GM23338 (cell line): ENCODE measurements around the gene ADGRD1. TPM values are rescaled to one million over a fixed set of nuclear protein-coding genes. Genes with fewer than 3 reads are reported as not detected.

Experiments used
- ATAC-seq: fragments of 200-7000 bp; cut with Tn5 transposase; 3 replicates; pipeline ENCODE4 v1.9.1; 2020
- DNase-seq: peaks from one replicate; pipeline ENCODE4 v3.0.0-alpha.2; 2015; ENCODE audit warnings: low spot score
- H2AFZ ChIP-seq: fragments of 200-600 bp; sonication (generic); 2 replicates; pipeline ENCODE4 v1.8.0; 2016; ENCODE audit warnings: antibody characterized with exemption, mild to moderate bottlenecking, moderate library complexity
- H3F3A ChIP-seq: fragments of 200-600 bp; sonication (generic); replicated peaks from 2 replicates; pipeline ENCODE4 v1.8.0; 2017; ENCODE audit warnings: antibody characterized with exemption, mixed run types, low read depth
- H3K27ac ChIP-seq: fragments of 200-600 bp; sonication (generic); 2 replicates; pipeline ENCODE4 v1.6.1; 2016; ENCODE audit warnings: low read depth
- H3K27me3 ChIP-seq: fragments of 200-600 bp; sonication (generic); 2 replicates; pipeline ENCODE4 v1.8.0; 2016; ENCODE audit warnings: mild to moderate bottlenecking, mixed run types, moderate library complexity; ENCODE audit not compliant: insufficient read depth
- H3K36me3 ChIP-seq: fragments of 200-600 bp; sonication (generic); 2 replicates; pipeline ENCODE4 v1.8.0; 2016; ENCODE audit warnings: mild to moderate bottlenecking; ENCODE audit not compliant: insufficient read depth
- H3K4me1 ChIP-seq: fragments of 200-600 bp; sonication (generic); 2 replicates; pipeline ENCODE4 v1.8.0; 2016; ENCODE audit warnings: mild to moderate bottlenecking, moderate library complexity; ENCODE audit not compliant: insufficient read depth
- H3K4me2 ChIP-seq: fragments of 200-600 bp; sonication (generic); 2 replicates; pipeline ENCODE4 v1.7.1; 2017; ENCODE audit warnings: mixed run types
- H3K4me3 ChIP-seq: fragments of 200-600 bp; sonication (generic); 2 replicates; pipeline ENCODE4 v1.6.1; 2016; ENCODE audit warnings: mixed run types
- H3K79me2 ChIP-seq: fragments of 200-600 bp; sonication (generic); replicated peaks from 2 replicates; pipeline ENCODE4 v1.8.0; 2017; ENCODE audit warnings: mild to moderate bottlenecking; ENCODE audit not compliant: insufficient read depth
- H3K9me2 ChIP-seq: fragments of 200-600 bp; sonication (generic); 2 replicates; pipeline ENCODE4 v1.8.0; 2017; ENCODE audit not compliant: insufficient read depth
- H4K20me1 ChIP-seq: fragments of 200-600 bp; sonication (generic); replicated peaks from 2 replicates; pipeline ENCODE4 v1.8.0; 2017; ENCODE audit warnings: mild to moderate bottlenecking; ENCODE audit not compliant: insufficient read depth
- H3K27ac Mint-ChIP-seq: 2 replicates; pipeline ENCODE4 v1.8.0; 2020; ENCODE audit warnings: inconsistent platforms, mild to moderate bottlenecking, moderate library complexity, mixed read lengths
- H3K27me3 Mint-ChIP-seq: 3 replicates; pipeline ENCODE4 v1.8.0; 2022; ENCODE audit warnings: low read depth, mild to moderate bottlenecking, moderate library complexity, mixed read lengths, inconsistent platforms; ENCODE audit not compliant: insufficient read depth, poor library complexity
- H3K36me3 Mint-ChIP-seq: 3 replicates; pipeline ENCODE4 v1.8.0; 2021; ENCODE audit warnings: low read depth, mild to moderate bottlenecking, inconsistent platforms, moderate library complexity, mixed read lengths
- H3K4me1 Mint-ChIP-seq: 3 replicates; pipeline ENCODE4 v1.8.0; 2020; ENCODE audit warnings: mild to moderate bottlenecking, inconsistent platforms, mixed read lengths
- H3K4me3 Mint-ChIP-seq: 3 replicates; pipeline ENCODE4 v1.8.0; 2021; ENCODE audit warnings: moderate library complexity, mild to moderate bottlenecking, inconsistent platforms, mixed read lengths
- H3K9me3 Mint-ChIP-seq: 3 replicates; pipeline ENCODE4 v1.8.0; 2020; ENCODE audit warnings: moderate library complexity, mild to moderate bottlenecking, inconsistent platforms, mixed read lengths
- CREB1 ChIP-seq: fragments of 250-450 bp; sonication (Bioruptor Pico); IDR thresholded peaks from 2 replicates; pipeline ENCODE4 v1.5.0; 2020; ENCODE audit warnings: low read depth, mild to moderate bottlenecking, moderate library complexity
- EZH2 ChIP-seq: fragments of 200-600 bp; sonication (generic); IDR thresholded peaks from one replicate; pipeline ENCODE4 v1.8.0; 2017; ENCODE audit warnings: antibody characterized with exemption, mild to moderate bottlenecking, low read depth; ENCODE audit not compliant: unreplicated experiment
- EZH2phosphoT487 ChIP-seq: fragments of 200-600 bp; sonication (generic); IDR thresholded peaks from one replicate; pipeline ENCODE4 v1.8.1; 2018; ENCODE audit warnings: antibody characterized with exemption; ENCODE audit not compliant: unreplicated experiment
- JUNB ChIP-seq: IDR thresholded peaks from one replicate; pipeline ENCODE4 v1.6.1; 2016; ENCODE audit warnings: antibody characterized with exemption; ENCODE audit not compliant: unreplicated experiment
- NANOG ChIP-seq: IDR thresholded peaks from 2 replicates; pipeline ENCODE4 v1.6.1; 2016; ENCODE audit warnings: antibody characterized with exemption, borderline replicate concordance
- STAT1 ChIP-seq: IDR thresholded peaks from one replicate; pipeline ENCODE4 v1.6.1; 2016; ENCODE audit warnings: antibody characterized with exemption; ENCODE audit not compliant: unreplicated experiment
- ZNF114 ChIP-seq: fragments of 250-450 bp; sonication (Bioruptor Pico); IDR thresholded peaks from 2 replicates; pipeline ENCODE4 v1.5.0; 2020; ENCODE audit warnings: mild to moderate bottlenecking, moderate library complexity
- ZNF331 ChIP-seq: fragments of 250-450 bp; sonication (Bioruptor Pico); IDR thresholded peaks from 2 replicates; pipeline ENCODE4 v1.5.0; 2020; ENCODE audit warnings: low read depth, mild to moderate bottlenecking, moderate library complexity
- ZNF462 ChIP-seq: fragments of 250-450 bp; sonication (Bioruptor Pico); IDR thresholded peaks from 2 replicates; pipeline ENCODE4 v1.5.0; 2020; ENCODE audit warnings: mild to moderate bottlenecking, moderate library complexity
- polyA plus RNA-seq: library from polyadenylated mRNA; unstranded; fragments of >200 nt; fragmentation: Nextera tagmentation; extraction: Ambion mirVana; gene quantifications from 2 replicates; pipeline ENCODE4 v1.2.1, GENCODE V29; 2016
- total RNA-seq: library from RNA; depleted of rRNA; stranded (reverse); fragments of >200 nt; shearing (Covaris generic); gene quantifications from 2 replicates; pipeline ENCODE4 v1.2.3, GENCODE V29; 2014

The ADGRD1 gene
- total and polyA plus RNA-seq, 2 experiments from 2014 or later: 1.4 TPM; not detected in 1

DNA sequence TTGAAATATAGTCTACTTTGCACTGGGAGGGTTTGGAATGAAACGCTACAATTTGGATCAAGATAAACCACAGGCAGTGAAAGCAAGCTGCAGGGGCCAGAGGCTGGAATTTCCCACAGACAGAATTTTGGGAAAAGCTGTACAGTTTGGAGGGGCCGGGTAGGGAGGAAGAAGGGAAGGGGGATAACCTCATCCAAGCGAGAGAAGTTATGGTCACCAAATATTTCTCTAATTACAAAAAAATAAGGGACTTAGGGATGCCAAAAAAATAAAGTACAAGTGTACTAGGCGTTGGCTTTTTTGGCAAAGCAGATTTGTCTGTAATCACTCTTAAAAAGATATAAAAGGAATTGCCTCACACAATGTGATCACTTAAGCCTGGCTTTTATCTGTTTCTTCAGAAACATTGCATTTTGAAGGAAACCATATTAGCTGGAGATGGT, 31.2 kb upstream of the ADGRD1 start (continued):
- TF ChIP-seq ZNF462 (CRISPR knock-in tag): no peak
- TF ChIP-seq CREB1 (CRISPR knock-in tag): no peak
- TF ChIP-seq EZH2: no peak
- no peak for TF ChIP-seq NANOG
- TF ChIP-seq ZNF114 (CRISPR knock-in tag): no peak
- no peak for TF ChIP-seq ZNF331 (CRISPR knock-in tag)
- TF ChIP-seq STAT1: no peak
- no peak for TF ChIP-seq EZH2phosphoT487
- no peak for TF ChIP-seq JUNB

DNA sequence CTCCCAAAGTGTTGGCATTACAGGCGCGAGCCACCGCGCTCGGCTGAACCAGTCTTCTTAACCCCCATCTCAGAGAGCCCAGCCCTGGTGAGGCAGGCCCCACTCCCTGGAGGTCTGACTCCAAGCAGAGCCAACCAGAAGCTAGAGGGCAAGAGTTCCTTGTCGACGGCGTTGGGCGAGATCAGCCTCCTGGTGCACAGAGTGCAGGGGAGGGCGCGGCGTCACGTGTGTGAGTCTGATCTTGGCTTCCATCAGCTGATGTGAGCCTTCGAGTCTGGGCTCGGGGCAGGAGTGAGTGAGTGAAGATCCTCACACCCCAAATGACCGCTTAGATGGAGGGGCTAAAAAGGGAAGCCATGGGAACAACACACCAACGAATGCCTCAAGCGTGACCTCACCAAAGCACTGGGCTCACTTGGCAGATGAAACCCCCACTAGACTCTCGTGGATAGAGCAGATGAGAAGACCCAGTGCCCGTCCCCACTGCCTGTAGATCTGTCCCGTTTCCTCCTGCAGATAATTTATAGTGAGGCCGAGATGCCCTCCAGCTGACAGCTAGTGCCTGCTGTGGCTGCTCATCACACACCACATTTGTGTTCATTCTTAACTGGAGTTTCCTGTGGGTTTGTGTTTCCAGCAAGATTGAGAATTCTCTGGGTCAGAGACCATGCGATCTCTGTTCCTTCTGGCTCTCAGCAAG, 28.6 kb upstream of the ADGRD1 start:
- no peaks in the 10 kb centered on the region; the same call in 2 of the 3 replicates for H3K36me3 Mint-ChIP-seq
- H3K4me3 Mint-ChIP-seq: no peak overlapping the region
- no peaks in the 10 kb centered on the region for H3K4me1 Mint-ChIP-seq
- H3K27me3 Mint-ChIP-seq: peaks cover 2% of the 10 kb centered on the region
- H4K20me1 ChIP-seq: no peaks in the 10 kb centered on the region
- H3K36me3 ChIP-seq: no peaks in the 10 kb centered on the region
- no peak overlapping the region for H3K27ac Mint-ChIP-seq
- no peaks in the 10 kb centered on the region for H3K27me3 ChIP-seq
- H3K79me2 ChIP-seq: no peaks in the 10 kb centered on the region
- no peaks in the 10 kb centered on the region for H3K9me2 ChIP-seq
- DNase-seq (no peak), ATAC-seq (no peak)
- H3K9me3 Mint-ChIP-seq: no peaks in the 10 kb centered on the region
- H3K4me3 ChIP-seq: no peak overlapping the region
- H2AFZ ChIP-seq: 0 out of 2 replicates have a peak overlapping the region, but pooled peaks have one; percentile 23
- no peak overlapping the region for H3K27ac ChIP-seq
- H3K4me2 ChIP-seq: no peak overlapping the region
- no peaks in the 10 kb centered on the region for H3F3A ChIP-seq
- no peaks in the 10 kb centered on the region for H3K4me1 ChIP-seq
- TF ChIP-seq STAT1: no peak
- TF ChIP-seq ZNF462 (CRISPR knock-in tag): no peak
- TF ChIP-seq JUNB: no peak
- TF ChIP-seq EZH2phosphoT487: no peak
